Fibroblast of villous mesenchyme (primary cell): ENCODE measurements around the gene CELF2. TPM values are rescaled to one million over a fixed set of nuclear protein-coding genes. Genes with fewer than 3 reads are reported as not detected.

Experiments
- DNase-seq: peaks from one replicate; pipeline ENCODE4 v3.0.0-alpha.2; 2010; ENCODE audit warnings: low read depth
- H3K4me3 ChIP-seq: 2 replicates; pipeline ENCODE4 v1.5.1; 2011; ENCODE audit warnings: low read depth, mild to moderate bottlenecking, low read length
- total RNA-seq: library from RNA; depleted of rRNA; stranded (reverse); fragments of >200 nt; gene quantifications from 2 replicates; pipeline ENCODE4 v1.2.3, GENCODE V29; 2012
- TF ChIP-seq, protein P1 (sequence below): IDR thresholded peaks from 2 replicates; pipeline ENCODE4 v1.5.1; 2012; ENCODE audit warnings: low read depth, mild to moderate bottlenecking, low read length; ENCODE audit not compliant: insufficient read depth

The CELF2 gene
- total RNA-seq, 1 donor, result 2.2 TPM

DNA sequence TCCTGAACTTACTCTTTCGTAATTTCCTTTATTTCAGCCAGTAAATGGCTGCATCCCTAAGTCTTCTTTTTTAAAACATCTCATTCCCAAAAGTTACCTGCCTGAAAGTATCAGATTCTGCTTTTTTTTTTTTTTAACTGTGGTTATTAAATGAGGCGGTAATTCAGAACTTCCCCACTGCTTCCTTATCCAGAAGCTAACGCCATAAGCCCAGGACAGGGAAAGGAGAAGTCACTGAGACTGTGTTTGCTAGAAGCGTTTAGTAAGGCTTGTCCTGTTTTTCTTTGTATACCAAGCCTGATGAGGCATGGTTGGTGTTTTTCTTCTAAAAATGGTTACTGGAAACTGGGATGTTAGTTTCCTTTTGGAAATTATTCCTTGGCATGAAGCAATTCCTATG is 197.8 kb downstream of the CELF2 start:
- no peak for DNase-seq
- TF ChIP-seq, protein P1, sequence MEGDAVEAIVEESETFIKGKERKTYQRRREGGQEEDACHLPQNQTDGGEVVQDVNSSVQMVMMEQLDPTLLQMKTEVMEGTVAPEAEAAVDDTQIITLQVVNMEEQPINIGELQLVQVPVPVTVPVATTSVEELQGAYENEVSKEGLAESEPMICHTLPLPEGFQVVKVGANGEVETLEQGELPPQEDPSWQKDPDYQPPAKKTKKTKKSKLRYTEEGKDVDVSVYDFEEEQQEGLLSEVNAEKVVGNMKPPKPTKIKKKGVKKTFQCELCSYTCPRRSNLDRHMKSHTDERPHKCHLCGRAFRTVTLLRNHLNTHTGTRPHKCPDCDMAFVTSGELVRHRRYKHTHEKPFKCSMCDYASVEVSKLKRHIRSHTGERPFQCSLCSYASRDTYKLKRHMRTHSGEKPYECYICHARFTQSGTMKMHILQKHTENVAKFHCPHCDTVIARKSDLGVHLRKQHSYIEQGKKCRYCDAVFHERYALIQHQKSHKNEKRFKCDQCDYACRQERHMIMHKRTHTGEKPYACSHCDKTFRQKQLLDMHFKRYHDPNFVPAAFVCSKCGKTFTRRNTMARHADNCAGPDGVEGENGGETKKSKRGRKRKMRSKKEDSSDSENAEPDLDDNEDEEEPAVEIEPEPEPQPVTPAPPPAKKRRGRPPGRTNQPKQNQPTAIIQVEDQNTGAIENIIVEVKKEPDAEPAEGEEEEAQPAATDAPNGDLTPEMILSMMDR, result no peak
- H3K4me3 ChIP-seq, result no peak overlapping the region

- H3K4me3 ChIP-seq, result no peak overlapping the region
- TF ChIP-seq, protein P1, result no peak
- DNase-seq, result no peak
Observed at GRCh38 chr10:11217521-11217920, 199.8 kb downstream of the CELF2 start.

DNA sequence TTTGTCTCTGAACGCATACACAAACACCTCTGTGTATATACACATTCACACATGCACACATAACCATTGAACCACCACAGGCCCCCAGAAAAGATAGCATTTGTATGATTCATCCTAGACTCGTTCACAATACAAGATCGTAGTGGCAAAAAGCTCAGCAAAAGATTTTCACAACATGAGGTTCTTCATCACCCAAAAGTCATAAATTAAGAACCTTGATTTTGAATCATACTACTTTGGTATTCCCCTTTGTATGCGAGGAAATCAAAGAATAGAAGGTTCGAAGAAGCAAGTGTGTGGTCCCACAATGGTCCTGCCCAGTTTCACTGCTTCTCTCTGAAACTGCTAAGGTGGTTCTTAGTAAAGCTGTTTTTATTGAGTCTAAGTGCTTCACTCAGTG is 200.7 kb downstream of the CELF2 start:
- H3K4me3 ChIP-seq, result no peak overlapping the region
- TF ChIP-seq, protein P1, result no peak
- DNase-seq, result no peak

DNA sequence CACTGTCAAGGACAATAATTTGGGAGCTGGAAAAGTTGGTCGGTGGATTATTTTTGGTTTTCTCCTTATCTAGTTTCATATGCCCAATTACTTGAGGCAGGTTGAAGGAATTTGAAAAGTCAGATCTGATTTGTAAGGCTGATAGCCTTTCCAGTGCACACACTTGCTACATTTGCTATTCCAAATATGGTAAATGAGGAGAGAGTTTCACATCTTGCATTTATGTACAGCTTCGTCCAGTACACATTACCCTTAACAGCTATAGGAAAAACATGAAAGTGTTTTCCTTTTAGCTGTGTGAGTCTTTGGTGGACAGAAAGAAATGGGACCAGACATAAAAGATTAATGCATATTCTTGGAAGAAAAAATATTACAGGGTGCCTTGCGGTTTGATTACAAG is 201.8 kb downstream of the CELF2 start:
- no peak overlapping the region for H3K4me3 ChIP-seq
- TF ChIP-seq, protein P1, result no peak
- no peak for DNase-seq

- TF ChIP-seq, protein P1, result no peak
- no peak overlapping the region for H3K4me3 ChIP-seq
- no peak for DNase-seq
Observed at GRCh38 chr10:11223081-11223480, 205.4 kb downstream of the CELF2 start.

DNA sequence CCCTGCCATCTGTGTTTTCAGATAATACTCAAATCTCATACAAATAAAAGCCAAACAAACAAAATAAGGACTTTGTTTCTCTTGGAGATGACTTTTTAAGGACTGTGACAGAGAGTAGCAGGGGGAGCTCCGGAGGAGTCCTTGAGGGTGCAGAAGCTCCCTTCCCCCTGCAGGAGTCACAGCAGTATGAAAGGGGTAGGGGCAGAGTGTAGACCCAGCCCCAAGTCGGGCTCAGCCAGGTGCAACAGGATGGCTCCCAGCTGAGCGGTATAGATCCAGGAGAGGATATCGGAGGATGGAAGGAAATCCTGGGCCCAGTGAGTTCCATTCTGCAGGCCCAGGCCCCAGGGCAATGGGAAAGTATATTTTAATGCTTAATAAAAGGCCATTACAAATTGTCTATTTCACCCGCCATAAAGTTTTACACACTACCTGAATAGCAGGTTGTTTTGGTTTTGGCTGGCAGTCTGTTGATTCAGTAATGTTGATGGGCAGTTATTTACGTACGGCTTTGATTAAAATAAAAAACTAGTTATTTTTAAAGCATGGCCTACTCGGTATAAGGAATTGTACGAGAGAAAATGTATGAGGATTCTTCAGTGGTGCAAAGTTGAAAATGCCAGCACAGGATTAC is 206.0 kb downstream of the CELF2 start:
- TF ChIP-seq, protein P1, result no peak
- no peak for DNase-seq

GRCh38 chr10:11224321-11224720 is 206.6 kb downstream of the CELF2 start:
- no peak overlapping the region for H3K4me3 ChIP-seq
- TF ChIP-seq, protein P1, result no peak
- DNase-seq, result no peak

More for the DNA sequence above, 206.0 kb downstream of the CELF2 start:
- H3K4me3 ChIP-seq, result no peak overlapping the region
